GM13977 (cell line): ENCODE data around the gene HS1BP3.

ENCODE experiments used
- DNase-seq: peaks from one replicate; pipeline ENCODE4 v3.0.0; 2012; ENCODE audit warnings: low spot score
- in situ Hi-C: fragments of 300-500 bp; cut with MboI; formaldehyde crosslinking; loops from one replicate; pipeline ENCODE4 v1.12.0; 2022; ENCODE audit warnings: low sequenced_read_pairs, low pct_unique_long_range_greater_than_20kb, mixed read lengths, inconsistent platforms; ENCODE audit not compliant: unreplicated experiment
- TF ChIP-seq, protein P1 (sequence below): IDR thresholded peaks from 2 replicates; pipeline ENCODE4 v1.5.1; 2012; ENCODE audit warnings: mild to moderate bottlenecking, control low read depth; ENCODE audit not compliant: insufficient read depth; ENCODE audit errors: extremely low read depth, missing control alignments

Gene HS1BP3

DNA sequence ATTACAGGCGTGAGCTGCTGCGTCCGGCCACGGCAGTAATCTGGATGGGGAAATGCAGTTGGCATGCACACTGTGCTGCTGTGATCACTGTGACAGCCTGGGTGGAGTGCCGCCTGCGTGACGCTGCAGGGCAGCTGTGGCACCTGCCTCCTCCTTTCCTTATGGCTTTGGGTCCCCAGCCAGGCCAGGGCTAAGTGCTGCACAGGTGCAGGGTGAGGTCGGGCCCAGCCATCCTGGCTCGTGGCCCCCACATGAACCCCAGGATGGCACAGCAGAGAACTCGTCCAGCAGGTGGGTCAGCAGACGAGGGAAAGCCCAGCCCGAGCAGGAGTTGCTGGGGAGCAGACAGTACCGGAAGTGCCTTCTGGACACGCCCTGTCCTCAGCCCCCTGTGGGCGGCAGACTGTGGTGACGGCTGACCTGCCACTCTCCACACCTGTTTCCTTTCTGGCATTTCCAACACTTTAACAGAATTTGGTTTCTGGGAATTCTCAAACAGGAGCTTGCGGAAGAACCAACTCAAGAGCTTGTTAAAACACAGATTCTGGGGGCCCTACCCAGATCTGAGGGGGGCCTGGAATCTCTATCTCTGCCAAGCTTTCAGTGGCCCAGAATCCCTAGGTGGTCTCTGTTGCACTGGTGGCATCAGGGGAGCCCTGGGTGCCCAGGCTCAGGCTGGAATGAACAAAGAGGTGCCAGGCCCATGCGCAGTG lies 16.9 kb downstream of the HS1BP3 start:
- peak; percentile 63 for DNase-seq
- in situ Hi-C loops, result loop anchor here (10.0 to 25.0 kb wide), 2 partner anchors 99 to 497 kb away; no protein-coding TSS in a partner anchor
- TF ChIP-seq, protein P1, sequence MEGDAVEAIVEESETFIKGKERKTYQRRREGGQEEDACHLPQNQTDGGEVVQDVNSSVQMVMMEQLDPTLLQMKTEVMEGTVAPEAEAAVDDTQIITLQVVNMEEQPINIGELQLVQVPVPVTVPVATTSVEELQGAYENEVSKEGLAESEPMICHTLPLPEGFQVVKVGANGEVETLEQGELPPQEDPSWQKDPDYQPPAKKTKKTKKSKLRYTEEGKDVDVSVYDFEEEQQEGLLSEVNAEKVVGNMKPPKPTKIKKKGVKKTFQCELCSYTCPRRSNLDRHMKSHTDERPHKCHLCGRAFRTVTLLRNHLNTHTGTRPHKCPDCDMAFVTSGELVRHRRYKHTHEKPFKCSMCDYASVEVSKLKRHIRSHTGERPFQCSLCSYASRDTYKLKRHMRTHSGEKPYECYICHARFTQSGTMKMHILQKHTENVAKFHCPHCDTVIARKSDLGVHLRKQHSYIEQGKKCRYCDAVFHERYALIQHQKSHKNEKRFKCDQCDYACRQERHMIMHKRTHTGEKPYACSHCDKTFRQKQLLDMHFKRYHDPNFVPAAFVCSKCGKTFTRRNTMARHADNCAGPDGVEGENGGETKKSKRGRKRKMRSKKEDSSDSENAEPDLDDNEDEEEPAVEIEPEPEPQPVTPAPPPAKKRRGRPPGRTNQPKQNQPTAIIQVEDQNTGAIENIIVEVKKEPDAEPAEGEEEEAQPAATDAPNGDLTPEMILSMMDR, result no peak

- TF ChIP-seq, protein P1, result no peak
- in situ Hi-C loops, result loop anchor here (10.0 to 25.0 kb wide), 2 partner anchors 98 to 496 kb away; no protein-coding TSS in a partner anchor
- DNase-seq, result peak; percentile 48
These were observed 17.9 kb downstream of the HS1BP3 start for GRCh38 chr2:20633001-20633400.

DNA sequence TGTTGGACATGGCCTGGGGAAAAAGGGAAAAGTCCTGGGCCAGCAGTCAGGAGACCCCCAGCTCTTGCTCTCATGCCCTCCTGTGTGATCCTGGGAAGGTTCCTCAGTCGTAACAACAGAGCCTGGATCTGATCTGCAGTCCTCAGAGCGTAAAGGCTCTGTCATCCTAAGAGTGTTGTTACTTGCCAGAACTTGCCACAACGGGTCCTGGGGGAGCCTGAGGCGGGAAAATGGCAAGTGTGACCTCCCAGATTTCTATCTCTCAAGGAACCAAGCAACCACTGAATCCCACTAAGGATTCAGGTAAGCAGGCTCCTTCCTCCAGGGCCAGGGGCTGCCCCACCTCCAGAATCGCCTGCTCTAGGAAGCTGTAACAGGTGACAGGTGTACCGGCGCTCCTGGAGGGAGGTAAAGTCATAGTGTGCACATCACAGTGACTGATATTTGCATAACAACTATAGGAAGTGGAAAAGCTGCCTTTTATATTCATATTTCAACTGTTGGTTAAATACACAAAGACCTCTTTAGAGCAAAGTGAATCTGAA lies 18.4 kb downstream of the HS1BP3 start:
- no peak for DNase-seq
- TF ChIP-seq, protein P1, result no peak
- in situ Hi-C loops, result loop anchor here (10.0 to 25.0 kb wide), 2 partner anchors 98 to 495 kb away; no protein-coding TSS in a partner anchor

- DNase-seq, result no peak
- in situ Hi-C loops, result loop anchor here (10.0 to 25.0 kb wide), 2 partner anchors 97 to 494 kb away; no protein-coding TSS in a partner anchor
- TF ChIP-seq, protein P1, result no peak
These were observed 19.1 kb downstream of the HS1BP3 start for GRCh38 chr2:20631617-20632307.

GRCh38 chr2:20630967-20631366 lies 19.9 kb downstream of the HS1BP3 start:
- DNase-seq, result no peak
- TF ChIP-seq, protein P1, result no peak
- in situ Hi-C loops, result loop anchor here (10.0 to 25.0 kb wide), 2 partner anchors 96 to 494 kb away; no protein-coding TSS in a partner anchor

- in situ Hi-C loops, result loop anchor here (10.0 to 25.0 kb wide), 2 partner anchors 95 to 492 kb away; no protein-coding TSS in a partner anchor
- TF ChIP-seq, protein P1, result no peak
- no peak for DNase-seq
These were observed 21.2 kb downstream of the HS1BP3 start for GRCh38 chr2:20629581-20630171.
